WTC11 (cell line): ENCODE measurements around the gene SPO11. TPM values are rescaled to one million over a fixed set of nuclear protein-coding genes. Genes with fewer than 3 reads are reported as not detected.

Experiments used
- ATAC-seq: fragments of 200-7000 bp; cut with Tn5 transposase; 2 replicates; pipeline ENCODE4 v1.10.0; 2021; ENCODE audit warnings: mild to moderate bottlenecking, moderate library complexity
- CTCF ChIA-PET: fragments of 300-600 bp; sonication (Branson Sonifier 250); formaldehyde crosslinking; loops from one replicate; lab custom pipeline; 2021; ENCODE audit warnings: antibody characterized with exemption; lab: Charles Lee
- POLR2A ChIA-PET: fragments of 350-600 bp; sonication (Branson Sonifier 250); formaldehyde crosslinking; loops from one replicate; lab custom pipeline; 2021; ENCODE audit warnings: antibody characterized with exemption; lab: Charles Lee
- DNase-seq: peaks from one replicate; pipeline ENCODE4 v3.0.0; 2021; ENCODE audit warnings: low spot score
- H3K27ac Mint-ChIP-seq: 2 replicates; pipeline ENCODE4 v1.8.0; 2021; ENCODE audit warnings: mixed read lengths
- H3K27me3 Mint-ChIP-seq: 2 replicates; pipeline ENCODE4 v1.8.0; 2021; ENCODE audit warnings: low read depth, mild to moderate bottlenecking, moderate library complexity, mixed read lengths
- H3K36me3 Mint-ChIP-seq: 2 replicates; pipeline ENCODE4 v1.8.0; 2021; ENCODE audit warnings: mixed read lengths
- H3K4me1 Mint-ChIP-seq: 2 replicates; pipeline ENCODE4 v1.8.0; 2022; ENCODE audit warnings: mixed read lengths
- H3K4me3 Mint-ChIP-seq: 2 replicates; pipeline ENCODE4 v1.8.0; 2021; ENCODE audit warnings: mild to moderate bottlenecking, moderate library complexity, mixed read lengths
- H3K9me3 Mint-ChIP-seq: 2 replicates; pipeline ENCODE4 v1.8.0; 2021; ENCODE audit warnings: mixed read lengths
- ETV6 ChIP-seq: sonication (generic); formaldehyde crosslinking; IDR thresholded peaks from 2 replicates; pipeline ENCODE4 v1.8.1; 2022; ENCODE audit warnings: mild to moderate bottlenecking, missing genetic modification reagents
- FOXK1 ChIP-seq: sonication (generic); formaldehyde crosslinking; IDR thresholded peaks from 2 replicates; pipeline ENCODE4 v1.8.0; 2022; ENCODE audit warnings: mild to moderate bottlenecking, moderate library complexity, missing genetic modification reagents
- GABPB1 ChIP-seq: sonication (generic); formaldehyde crosslinking; IDR thresholded peaks from 2 replicates; pipeline ENCODE4 v1.8.1; 2023; ENCODE audit warnings: mild to moderate bottlenecking, missing genetic modification reagents
- IRF2 ChIP-seq: sonication (generic); formaldehyde crosslinking; IDR thresholded peaks from 2 replicates; pipeline ENCODE4 v1.8.0; 2022; ENCODE audit warnings: low read depth, missing genetic modification reagents, borderline replicate concordance
- MXD4 ChIP-seq: fragments of 250-450 bp; sonication (Bioruptor Pico); IDR thresholded peaks from 2 replicates; pipeline ENCODE4 v1.8.0; 2021; ENCODE audit warnings: mild to moderate bottlenecking, moderate library complexity, borderline replicate concordance
- NR1H2 ChIP-seq: sonication (generic); formaldehyde crosslinking; IDR thresholded peaks from 2 replicates; pipeline ENCODE4 v1.9.0; 2021; ENCODE audit warnings: mild to moderate bottlenecking, moderate library complexity, missing genetic modification reagents
- NR3C1 ChIP-seq: sonication (generic); formaldehyde crosslinking; conservative IDR thresholded peaks from 2 replicates; pipeline ENCODE4 v1.8.1; 2023; ENCODE audit warnings: low read depth, mild to moderate bottlenecking, missing genetic modification reagents
- RORB ChIP-seq: fragments of 250-450 bp; sonication (Bioruptor Pico); IDR thresholded peaks from 2 replicates; pipeline ENCODE4 v1.9.0; 2021; ENCODE audit warnings: mild to moderate bottlenecking
- SMAD3 ChIP-seq: sonication (generic); formaldehyde crosslinking; IDR thresholded peaks from 2 replicates; pipeline ENCODE4 v1.8.0; 2022; ENCODE audit warnings: missing genetic modification reagents, mild to moderate bottlenecking, borderline replicate concordance
- ZBTB21 ChIP-seq: sonication (generic); formaldehyde crosslinking; IDR thresholded peaks from 2 replicates; pipeline ENCODE4 v1.8.1; 2023; ENCODE audit warnings: mild to moderate bottlenecking, missing genetic modification reagents, borderline replicate concordance
- ZNF416 ChIP-seq: fragments of 250-450 bp; sonication (Bioruptor Pico); IDR thresholded peaks from 2 replicates; pipeline ENCODE4 v1.9.0; 2021; ENCODE audit warnings: mild to moderate bottlenecking, inconsistent platforms
- ZNF423 ChIP-seq: fragments of 250-450 bp; sonication (Bioruptor Pico); IDR thresholded peaks from 2 replicates; pipeline ENCODE4 v2.1.2; 2022; ENCODE audit warnings: mild to moderate bottlenecking, moderate library complexity
- ZNF671 ChIP-seq: fragments of 250-450 bp; sonication (Bioruptor Pico); IDR thresholded peaks from 2 replicates; pipeline ENCODE4 v1.8.0; 2021; ENCODE audit warnings: mild to moderate bottlenecking
- total RNA-seq: library from RNA; stranded (reverse); gene quantifications from 3 replicates; pipeline ENCODE4 v1.2.3, GENCODE V29; 2021
- TF ChIP-seq, protein P1 (sequence below): sonication (generic); formaldehyde crosslinking; IDR thresholded peaks from 2 replicates; pipeline ENCODE4 v1.8.0; 2023; ENCODE audit warnings: missing genetic modification reagents
- TF ChIP-seq, protein P2 (sequence below): sonication (generic); formaldehyde crosslinking; IDR thresholded peaks from 2 replicates; pipeline ENCODE4 v1.8.0; 2023; ENCODE audit warnings: mild to moderate bottlenecking, missing genetic modification reagents
- TF ChIP-seq, protein P3 (sequence below): sonication (generic); formaldehyde crosslinking; IDR thresholded peaks from 2 replicates; pipeline ENCODE4 v1.8.1; 2023; ENCODE audit warnings: mild to moderate bottlenecking, missing genetic modification reagents
- TF ChIP-seq, protein P4 (sequence below): fragments of 250-450 bp; sonication (Bioruptor Pico); IDR thresholded peaks from 2 replicates; pipeline ENCODE4 v1.9.0; 2021; ENCODE audit warnings: moderate library complexity, mild to moderate bottlenecking, inconsistent platforms, borderline replicate concordance
- TF ChIP-seq, protein P5 (sequence below): sonication (generic); formaldehyde crosslinking; IDR thresholded peaks from 2 replicates; pipeline ENCODE4 v1.8.1; 2022; ENCODE audit warnings: mild to moderate bottlenecking, moderate library complexity, missing genetic modification reagents
- TF ChIP-seq, protein P6 (sequence below): fragments of 200-600 bp; IDR thresholded peaks from 2 replicates; pipeline ENCODE4 v1.8.0; 2022; ENCODE audit warnings: antibody characterized with exemption
- TF ChIP-seq, protein P7 (sequence below): fragments of 250-450 bp; sonication (Bioruptor Pico); IDR thresholded peaks from 2 replicates; pipeline ENCODE4 v2.1.2; 2022; ENCODE audit warnings: mild to moderate bottlenecking, moderate library complexity
- TF ChIP-seq, protein P8 (sequence below): sonication (generic); formaldehyde crosslinking; conservative IDR thresholded peaks from 2 replicates; pipeline ENCODE4 v1.8.1; 2023; ENCODE audit warnings: mild to moderate bottlenecking, low read depth, missing genetic modification reagents, moderate library complexity

SPO11 gene
- total RNA-seq, 1 experiment from 2014 or later = not detected

DNA sequence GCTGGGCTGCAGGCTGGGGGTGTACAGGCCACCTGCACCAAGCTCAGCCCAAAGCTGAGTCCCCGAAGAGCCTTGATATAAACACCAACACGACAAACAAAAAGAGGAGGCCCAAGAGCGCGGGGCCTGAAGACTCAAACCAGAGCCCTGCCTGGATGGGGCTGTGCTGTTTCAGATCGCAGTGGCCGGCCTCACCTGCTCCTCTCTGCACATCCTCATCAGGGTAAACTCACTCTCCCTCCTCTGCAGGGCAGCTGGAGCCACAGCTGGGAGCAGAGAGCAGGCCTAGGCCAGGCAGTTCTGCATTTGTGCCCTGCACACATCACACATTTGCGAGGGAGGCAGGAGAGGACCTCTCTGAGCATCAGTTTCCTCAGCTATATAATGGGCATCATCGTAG, 57.9 kb downstream of the SPO11 start:
- H3K27ac Mint-ChIP-seq = no peak overlapping the region
- TF ChIP-seq ZNF423 (no peak), IRF2 (CRISPR knock-in tag) (no peak), RORB (CRISPR knock-in tag) (no peak), FOXK1 (CRISPR knock-in tag) (no peak), GABPB1 (no peak), SMAD3 (CRISPR knock-in tag) (no peak), NR1H2 (CRISPR knock-in tag) (no peak), ZNF671 (CRISPR knock-in tag) (no peak), ETV6 (no peak), NR3C1 (CRISPR knock-in tag) (no peak), MXD4 (no peak)
- TF ChIP-seq, protein P1, sequence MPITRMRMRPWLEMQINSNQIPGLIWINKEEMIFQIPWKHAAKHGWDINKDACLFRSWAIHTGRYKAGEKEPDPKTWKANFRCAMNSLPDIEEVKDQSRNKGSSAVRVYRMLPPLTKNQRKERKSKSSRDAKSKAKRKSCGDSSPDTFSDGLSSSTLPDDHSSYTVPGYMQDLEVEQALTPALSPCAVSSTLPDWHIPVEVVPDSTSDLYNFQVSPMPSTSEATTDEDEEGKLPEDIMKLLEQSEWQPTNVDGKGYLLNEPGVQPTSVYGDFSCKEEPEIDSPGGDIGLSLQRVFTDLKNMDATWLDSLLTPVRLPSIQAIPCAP = no peak
- TF ChIP-seq, protein P2, sequence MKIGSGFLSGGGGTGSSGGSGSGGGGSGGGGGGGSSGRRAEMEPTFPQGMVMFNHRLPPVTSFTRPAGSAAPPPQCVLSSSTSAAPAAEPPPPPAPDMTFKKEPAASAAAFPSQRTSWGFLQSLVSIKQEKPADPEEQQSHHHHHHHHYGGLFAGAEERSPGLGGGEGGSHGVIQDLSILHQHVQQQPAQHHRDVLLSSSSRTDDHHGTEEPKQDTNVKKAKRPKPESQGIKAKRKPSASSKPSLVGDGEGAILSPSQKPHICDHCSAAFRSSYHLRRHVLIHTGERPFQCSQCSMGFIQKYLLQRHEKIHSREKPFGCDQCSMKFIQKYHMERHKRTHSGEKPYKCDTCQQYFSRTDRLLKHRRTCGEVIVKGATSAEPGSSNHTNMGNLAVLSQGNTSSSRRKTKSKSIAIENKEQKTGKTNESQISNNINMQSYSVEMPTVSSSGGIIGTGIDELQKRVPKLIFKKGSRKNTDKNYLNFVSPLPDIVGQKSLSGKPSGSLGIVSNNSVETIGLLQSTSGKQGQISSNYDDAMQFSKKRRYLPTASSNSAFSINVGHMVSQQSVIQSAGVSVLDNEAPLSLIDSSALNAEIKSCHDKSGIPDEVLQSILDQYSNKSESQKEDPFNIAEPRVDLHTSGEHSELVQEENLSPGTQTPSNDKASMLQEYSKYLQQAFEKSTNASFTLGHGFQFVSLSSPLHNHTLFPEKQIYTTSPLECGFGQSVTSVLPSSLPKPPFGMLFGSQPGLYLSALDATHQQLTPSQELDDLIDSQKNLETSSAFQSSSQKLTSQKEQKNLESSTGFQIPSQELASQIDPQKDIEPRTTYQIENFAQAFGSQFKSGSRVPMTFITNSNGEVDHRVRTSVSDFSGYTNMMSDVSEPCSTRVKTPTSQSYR (CRISPR knock-in tag) = no peak
- TF ChIP-seq, protein P3, sequence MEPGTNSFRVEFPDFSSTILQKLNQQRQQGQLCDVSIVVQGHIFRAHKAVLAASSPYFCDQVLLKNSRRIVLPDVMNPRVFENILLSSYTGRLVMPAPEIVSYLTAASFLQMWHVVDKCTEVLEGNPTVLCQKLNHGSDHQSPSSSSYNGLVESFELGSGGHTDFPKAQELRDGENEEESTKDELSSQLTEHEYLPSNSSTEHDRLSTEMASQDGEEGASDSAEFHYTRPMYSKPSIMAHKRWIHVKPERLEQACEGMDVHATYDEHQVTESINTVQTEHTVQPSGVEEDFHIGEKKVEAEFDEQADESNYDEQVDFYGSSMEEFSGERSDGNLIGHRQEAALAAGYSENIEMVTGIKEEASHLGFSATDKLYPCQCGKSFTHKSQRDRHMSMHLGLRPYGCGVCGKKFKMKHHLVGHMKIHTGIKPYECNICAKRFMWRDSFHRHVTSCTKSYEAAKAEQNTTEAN (CRISPR knock-in tag) = no peak
- TF ChIP-seq, protein P4, sequence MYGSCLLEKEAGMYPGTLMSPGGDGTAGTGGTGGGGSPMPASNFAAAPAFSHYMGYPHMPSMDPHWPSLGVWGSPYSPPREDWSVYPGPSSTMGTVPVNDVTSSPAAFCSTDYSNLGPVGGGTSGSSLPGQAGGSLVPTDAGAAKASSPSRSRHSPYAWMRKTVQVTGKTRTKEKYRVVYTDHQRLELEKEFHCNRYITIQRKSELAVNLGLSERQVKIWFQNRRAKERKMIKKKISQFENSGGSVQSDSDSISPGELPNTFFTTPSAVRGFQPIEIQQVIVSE = no peak
- TF ChIP-seq, all 79 proteins: peak for 0
- ChIA-PET POLR2A (no interaction called here), CTCF (no interaction called here)
- ATAC-seq = no peak
- H3K27me3 Mint-ChIP-seq = no peaks in the 10 kb centered on the region
- no peaks in the 10 kb centered on the region for H3K9me3 Mint-ChIP-seq
- peaks cover 16% of the 10 kb centered on the region for H3K4me1 Mint-ChIP-seq
- H3K36me3 Mint-ChIP-seq = peaks cover 3% of the 10 kb centered on the region; the same call in 1 of the 2 replicates
- no peak overlapping the region for H3K4me3 Mint-ChIP-seq
- no peak for DNase-seq

DNA sequence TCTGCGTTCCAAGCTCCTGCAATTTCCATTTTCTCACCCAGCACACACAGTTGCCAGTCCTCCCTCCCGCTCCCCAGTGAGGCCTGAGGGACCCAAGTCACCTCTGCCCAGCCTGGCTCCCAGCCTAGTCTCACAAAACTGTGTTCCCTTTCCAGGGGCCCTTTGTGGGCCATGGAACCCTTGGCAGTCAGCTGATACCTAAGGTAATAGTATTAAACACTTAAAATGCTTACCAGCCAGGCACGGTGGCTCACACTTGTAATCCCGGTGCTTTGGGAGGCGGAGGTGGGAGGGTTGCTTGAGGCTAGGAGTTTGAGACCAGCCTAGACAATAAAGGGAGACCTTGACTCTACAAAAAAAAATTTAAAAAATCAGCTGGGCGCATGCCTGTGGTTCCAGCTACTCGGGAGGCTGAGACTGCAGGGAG, 58.4 kb downstream of the SPO11 start:
- Mint-ChIP-seq H3K4me3 (no peak overlapping the region), H3K9me3 (no peaks in the 10 kb centered on the region), H3K4me1 (peaks cover 21% of the 10 kb centered on the region), H3K27me3 (no peaks in the 10 kb centered on the region), H3K36me3 (peaks cover 5% of the 10 kb centered on the region), H3K27ac (no peak overlapping the region)
- ChIA-PET POLR2A (no interaction called here), CTCF (interaction anchor here (1.4 to 3.6 kb wide), 2 partner anchors 77 to 111 kb away, joined by 4 to 16 read pairs; no protein-coding TSS in a partner anchor)
- no peak for ATAC-seq
- no peak for DNase-seq
- TF ChIP-seq, protein P5, sequence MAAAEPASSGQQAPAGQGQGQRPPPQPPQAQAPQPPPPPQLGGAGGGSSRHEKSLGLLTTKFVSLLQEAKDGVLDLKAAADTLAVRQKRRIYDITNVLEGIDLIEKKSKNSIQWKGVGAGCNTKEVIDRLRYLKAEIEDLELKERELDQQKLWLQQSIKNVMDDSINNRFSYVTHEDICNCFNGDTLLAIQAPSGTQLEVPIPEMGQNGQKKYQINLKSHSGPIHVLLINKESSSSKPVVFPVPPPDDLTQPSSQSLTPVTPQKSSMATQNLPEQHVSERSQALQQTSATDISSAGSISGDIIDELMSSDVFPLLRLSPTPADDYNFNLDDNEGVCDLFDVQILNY (CRISPR knock-in tag) = no peak
- TF ChIP-seq, protein P6, sequence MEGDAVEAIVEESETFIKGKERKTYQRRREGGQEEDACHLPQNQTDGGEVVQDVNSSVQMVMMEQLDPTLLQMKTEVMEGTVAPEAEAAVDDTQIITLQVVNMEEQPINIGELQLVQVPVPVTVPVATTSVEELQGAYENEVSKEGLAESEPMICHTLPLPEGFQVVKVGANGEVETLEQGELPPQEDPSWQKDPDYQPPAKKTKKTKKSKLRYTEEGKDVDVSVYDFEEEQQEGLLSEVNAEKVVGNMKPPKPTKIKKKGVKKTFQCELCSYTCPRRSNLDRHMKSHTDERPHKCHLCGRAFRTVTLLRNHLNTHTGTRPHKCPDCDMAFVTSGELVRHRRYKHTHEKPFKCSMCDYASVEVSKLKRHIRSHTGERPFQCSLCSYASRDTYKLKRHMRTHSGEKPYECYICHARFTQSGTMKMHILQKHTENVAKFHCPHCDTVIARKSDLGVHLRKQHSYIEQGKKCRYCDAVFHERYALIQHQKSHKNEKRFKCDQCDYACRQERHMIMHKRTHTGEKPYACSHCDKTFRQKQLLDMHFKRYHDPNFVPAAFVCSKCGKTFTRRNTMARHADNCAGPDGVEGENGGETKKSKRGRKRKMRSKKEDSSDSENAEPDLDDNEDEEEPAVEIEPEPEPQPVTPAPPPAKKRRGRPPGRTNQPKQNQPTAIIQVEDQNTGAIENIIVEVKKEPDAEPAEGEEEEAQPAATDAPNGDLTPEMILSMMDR = no peak
- TF ChIP-seq, protein P7, sequence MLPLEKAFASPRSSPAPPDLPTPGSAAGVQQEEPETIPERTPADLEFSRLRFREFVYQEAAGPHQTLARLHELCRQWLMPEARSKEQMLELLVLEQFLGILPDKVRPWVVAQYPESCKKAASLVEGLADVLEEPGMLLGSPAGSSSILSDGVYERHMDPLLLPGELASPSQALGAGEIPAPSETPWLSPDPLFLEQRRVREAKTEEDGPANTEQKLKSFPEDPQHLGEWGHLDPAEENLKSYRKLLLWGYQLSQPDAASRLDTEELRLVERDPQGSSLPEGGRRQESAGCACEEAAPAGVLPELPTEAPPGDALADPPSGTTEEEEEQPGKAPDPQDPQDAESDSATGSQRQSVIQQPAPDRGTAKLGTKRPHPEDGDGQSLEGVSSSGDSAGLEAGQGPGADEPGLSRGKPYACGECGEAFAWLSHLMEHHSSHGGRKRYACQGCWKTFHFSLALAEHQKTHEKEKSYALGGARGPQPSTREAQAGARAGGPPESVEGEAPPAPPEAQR (CRISPR knock-in tag) = no peak
- TF ChIP-seq ETV6 = no peak
- TF ChIP-seq ZNF416 (CRISPR knock-in tag) = no peak
- TF ChIP-seq, protein P8, sequence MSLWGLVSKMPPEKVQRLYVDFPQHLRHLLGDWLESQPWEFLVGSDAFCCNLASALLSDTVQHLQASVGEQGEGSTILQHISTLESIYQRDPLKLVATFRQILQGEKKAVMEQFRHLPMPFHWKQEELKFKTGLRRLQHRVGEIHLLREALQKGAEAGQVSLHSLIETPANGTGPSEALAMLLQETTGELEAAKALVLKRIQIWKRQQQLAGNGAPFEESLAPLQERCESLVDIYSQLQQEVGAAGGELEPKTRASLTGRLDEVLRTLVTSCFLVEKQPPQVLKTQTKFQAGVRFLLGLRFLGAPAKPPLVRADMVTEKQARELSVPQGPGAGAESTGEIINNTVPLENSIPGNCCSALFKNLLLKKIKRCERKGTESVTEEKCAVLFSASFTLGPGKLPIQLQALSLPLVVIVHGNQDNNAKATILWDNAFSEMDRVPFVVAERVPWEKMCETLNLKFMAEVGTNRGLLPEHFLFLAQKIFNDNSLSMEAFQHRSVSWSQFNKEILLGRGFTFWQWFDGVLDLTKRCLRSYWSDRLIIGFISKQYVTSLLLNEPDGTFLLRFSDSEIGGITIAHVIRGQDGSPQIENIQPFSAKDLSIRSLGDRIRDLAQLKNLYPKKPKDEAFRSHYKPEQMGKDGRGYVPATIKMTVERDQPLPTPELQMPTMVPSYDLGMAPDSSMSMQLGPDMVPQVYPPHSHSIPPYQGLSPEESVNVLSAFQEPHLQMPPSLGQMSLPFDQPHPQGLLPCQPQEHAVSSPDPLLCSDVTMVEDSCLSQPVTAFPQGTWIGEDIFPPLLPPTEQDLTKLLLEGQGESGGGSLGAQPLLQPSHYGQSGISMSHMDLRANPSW (CRISPR knock-in tag) = no peak
- TF ChIP-seq, protein P3 (CRISPR knock-in tag) = no peak
- TF ChIP-seq ZBTB21 = no peak
- TF ChIP-seq, protein P1 = no peak
- TF ChIP-seq FOXK1 (CRISPR knock-in tag) = no peak
